ENCODE data around the gene MYO7B. TPM values are rescaled to one million over a fixed set of nuclear protein-coding genes. Genes with fewer than 3 reads are reported as not detected.

Gene MYO7B
- total and polyA plus RNA-seq, 8 donors: 0.61 to 2.4 (median 1.00) TPM

GRCh38 chr2:127664065-127664894, 128.8 kb downstream of the MYO7B start:
- H3K9me3 ChIP-seq: no peaks in the 10 kb centered on the region
- peak overlapping the region; percentile 67 to 70 for H3K27ac ChIP-seq
- peaks cover 0 to 34% of the 10 kb centered on the region in 2 donors for H3K4me1 ChIP-seq
- peak overlapping the region; percentile 11 to 27 for H3K4me3 ChIP-seq
- intact Hi-C loops (cut with DNase I): no loop called here
- DNase-seq: peak in 2 of 4 donors; percentile 33 to 76
- peaks cover 3 to 44% of the 10 kb centered on the region in 2 donors for H3K27me3 ChIP-seq
- no peak for TF ChIP-seq CTCF (IDR thresholded peaks at IDR 0.05)
- H3K36me3 ChIP-seq: peaks cover 0 to 11% of the 10 kb centered on the region in 2 donors
- peak; percentile 68 for ATAC-seq

GRCh38 chr2:127664895-127665225, 129.4 kb downstream of the MYO7B start:
- peaks cover 0 to 34% of the 10 kb centered on the region in 2 donors for H3K4me1 ChIP-seq
- intact Hi-C loops (cut with DNase I): no loop called here
- peak overlapping the region; percentile 67 to 70 for H3K27ac ChIP-seq
- peaks cover 3 to 44% of the 10 kb centered on the region in 2 donors for H3K27me3 ChIP-seq
- no peaks in the 10 kb centered on the region for H3K9me3 ChIP-seq
- ATAC-seq (no peak), DNase-seq (no peak)
- TF ChIP-seq CTCF (IDR thresholded peaks at IDR 0.05): no peak
- H3K36me3 ChIP-seq: peaks cover 0 to 11% of the 10 kb centered on the region in 2 donors
- peak overlapping the region in 1 of 2 donors; percentile 27 for H3K4me3 ChIP-seq

- intact Hi-C loops (cut with DNase I): no loop called here
- no peak for ATAC-seq
- H3K4me3 ChIP-seq: no peak overlapping the region
These were observed 129.9 kb downstream of the MYO7B start for GRCh38 chr2:127665267-127665893.

GRCh38 chr2:127669056-127669455, 133.6 kb downstream of the MYO7B start:
- DNase-seq (peak in 1 of 4 donors; percentile 46), ATAC-seq (no peak)
- Histone ChIP-seq H3K36me3 (no peaks in the 10 kb centered on the region), H3K27ac (no peak overlapping the region), H3K4me3 (no peak overlapping the region), H3K9me3 (no peaks in the 10 kb centered on the region), H3K4me1 (peaks cover 0 to 23% of the 10 kb centered on the region in 2 donors), H3K27me3 (peaks cover 0 to 58% of the 10 kb centered on the region in 2 donors)
- intact Hi-C loops (cut with DNase I): no loop called here
- TF ChIP-seq CTCF (IDR thresholded peaks at IDR 0.05): no peak

More at GRCh38 chr2:127665267-127665893, 129.9 kb downstream of the MYO7B start:
- Histone ChIP-seq H3K9me3 (no peaks in the 10 kb centered on the region), H3K27me3 (peaks cover 3 to 44% of the 10 kb centered on the region in 2 donors), H3K36me3 (peaks cover 0 to 8% of the 10 kb centered on the region in 2 donors), H3K4me1 (peaks cover 0 to 34% of the 10 kb centered on the region in 2 donors), H3K27ac (peak overlapping the region in 1 of 2 donors; percentile 0)
- no peak for DNase-seq
- no peak for TF ChIP-seq CTCF (IDR thresholded peaks at IDR 0.05)
